PC-3 (cell line): ENCODE data around the gene SLC39A5.

ENCODE experiments used
- EZH2phosphoT487 ChIP-seq: fragments of 300-600 bp; sonication (generic); IDR thresholded peaks from 2 replicates; pipeline ENCODE4 v1.6.1; 2018; ENCODE audit warnings: mild to moderate bottlenecking, antibody characterized with exemption, low read length, borderline replicate concordance
- TF ChIP-seq, protein P1 (sequence below): fragments of 300-600 bp; sonication (generic); conservative IDR thresholded peaks from 2 replicates; pipeline ENCODE4 v1.5.1; 2017; ENCODE audit warnings: antibody characterized with exemption, low read depth, mild to moderate bottlenecking, low read length

DNA sequence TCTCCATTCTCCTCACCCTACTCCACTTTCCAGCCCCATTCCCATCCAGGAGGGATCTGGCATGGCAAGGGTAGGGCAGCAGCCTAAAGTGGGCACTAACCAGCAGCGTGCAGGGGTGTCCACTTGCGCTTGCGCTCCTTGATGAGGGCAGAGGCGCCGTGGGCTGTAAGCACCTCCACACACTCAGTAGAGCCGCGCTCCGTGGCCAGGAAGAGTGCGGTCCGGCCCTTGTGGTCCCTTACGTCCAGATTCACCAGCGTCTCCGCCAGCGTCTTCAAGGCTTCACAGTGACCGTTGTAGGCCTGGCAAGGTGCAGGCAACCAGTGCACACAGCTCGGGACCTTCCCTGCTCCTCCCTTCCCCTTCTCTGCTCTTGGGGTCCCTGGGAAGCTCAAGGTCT, 18.1 kb downstream of the SLC39A5 start:
- TF ChIP-seq, protein P1, sequence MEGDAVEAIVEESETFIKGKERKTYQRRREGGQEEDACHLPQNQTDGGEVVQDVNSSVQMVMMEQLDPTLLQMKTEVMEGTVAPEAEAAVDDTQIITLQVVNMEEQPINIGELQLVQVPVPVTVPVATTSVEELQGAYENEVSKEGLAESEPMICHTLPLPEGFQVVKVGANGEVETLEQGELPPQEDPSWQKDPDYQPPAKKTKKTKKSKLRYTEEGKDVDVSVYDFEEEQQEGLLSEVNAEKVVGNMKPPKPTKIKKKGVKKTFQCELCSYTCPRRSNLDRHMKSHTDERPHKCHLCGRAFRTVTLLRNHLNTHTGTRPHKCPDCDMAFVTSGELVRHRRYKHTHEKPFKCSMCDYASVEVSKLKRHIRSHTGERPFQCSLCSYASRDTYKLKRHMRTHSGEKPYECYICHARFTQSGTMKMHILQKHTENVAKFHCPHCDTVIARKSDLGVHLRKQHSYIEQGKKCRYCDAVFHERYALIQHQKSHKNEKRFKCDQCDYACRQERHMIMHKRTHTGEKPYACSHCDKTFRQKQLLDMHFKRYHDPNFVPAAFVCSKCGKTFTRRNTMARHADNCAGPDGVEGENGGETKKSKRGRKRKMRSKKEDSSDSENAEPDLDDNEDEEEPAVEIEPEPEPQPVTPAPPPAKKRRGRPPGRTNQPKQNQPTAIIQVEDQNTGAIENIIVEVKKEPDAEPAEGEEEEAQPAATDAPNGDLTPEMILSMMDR: no peak
- TF ChIP-seq EZH2phosphoT487: no peak
